DMS79 treated with DMSO at 0.1 percent for 48 hours (cell line): Measurements from ENCODE around the gene SEC24B.
"Not testable (repeated sequence)": the region's sequence is repeated elsewhere in the genome, so short reads cannot be mapped to it uniquely, and the experiment has no call there.

ENCODE experiments used
- DNase-seq: peaks from one replicate; lab custom pipeline; 2025; lab: John Stamatoyannopoulos, UW

SEC24B gene

DNA sequence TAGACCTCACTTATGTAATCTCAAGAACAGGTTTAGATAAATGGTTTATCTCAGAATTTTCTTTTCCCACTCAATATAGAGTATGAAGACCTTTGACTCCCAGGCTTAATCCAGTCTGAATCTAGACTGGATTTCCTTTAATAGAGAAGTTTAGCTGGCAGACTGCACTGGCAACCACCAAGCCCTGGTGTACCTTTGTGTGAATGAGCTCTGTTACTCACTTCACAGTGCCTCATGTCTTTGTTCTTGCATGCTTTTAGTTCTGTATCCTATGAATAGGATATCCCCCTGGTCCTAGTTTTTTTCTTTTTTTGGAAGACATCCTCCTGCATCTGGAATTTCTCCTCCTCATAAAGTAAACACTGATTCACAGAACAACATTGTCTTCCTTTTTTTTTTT lies 73.3 kb downstream of the SEC24B start:
- no peak for DNase-seq

DNA sequence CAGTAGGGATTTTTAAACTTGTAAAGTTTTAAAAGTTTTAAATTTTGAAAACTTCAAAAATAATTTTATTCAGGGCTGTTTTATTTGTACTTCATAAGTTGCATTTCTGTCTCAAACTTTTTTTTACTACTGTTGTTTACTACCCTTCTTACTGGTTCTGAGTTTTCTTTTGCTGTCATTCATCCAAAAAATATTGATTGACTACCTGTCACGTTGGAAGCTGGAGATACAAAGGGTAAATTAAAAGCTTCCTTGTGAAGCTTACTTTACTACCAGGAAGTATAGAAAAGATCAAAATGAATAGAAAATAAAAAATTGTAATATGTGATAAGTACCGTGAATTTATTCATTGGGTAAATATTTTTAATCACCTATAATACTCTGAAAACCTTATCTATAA lies 77.1 kb downstream of the SEC24B start:
- no peak for DNase-seq

DNA sequence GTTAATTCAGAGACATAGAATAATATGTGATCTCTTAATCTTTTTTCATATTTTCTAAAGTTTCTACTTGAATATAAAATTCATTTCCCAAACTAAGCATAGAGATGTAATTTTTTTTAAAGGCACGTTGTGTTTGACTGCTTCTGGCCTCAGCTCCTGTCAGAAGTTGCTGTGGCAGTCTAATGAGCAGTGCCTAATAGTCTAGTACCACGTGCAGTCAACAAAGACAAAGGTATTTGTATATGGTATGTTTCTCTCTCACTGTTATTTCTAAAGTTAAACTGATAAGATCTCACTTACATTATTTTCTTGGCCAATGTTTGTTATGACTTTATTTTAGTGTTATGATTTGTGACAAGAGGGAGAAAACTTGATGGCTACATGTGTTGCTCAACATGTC lies 77.8 kb downstream of the SEC24B start:
- DNase-seq: no peak

DNA sequence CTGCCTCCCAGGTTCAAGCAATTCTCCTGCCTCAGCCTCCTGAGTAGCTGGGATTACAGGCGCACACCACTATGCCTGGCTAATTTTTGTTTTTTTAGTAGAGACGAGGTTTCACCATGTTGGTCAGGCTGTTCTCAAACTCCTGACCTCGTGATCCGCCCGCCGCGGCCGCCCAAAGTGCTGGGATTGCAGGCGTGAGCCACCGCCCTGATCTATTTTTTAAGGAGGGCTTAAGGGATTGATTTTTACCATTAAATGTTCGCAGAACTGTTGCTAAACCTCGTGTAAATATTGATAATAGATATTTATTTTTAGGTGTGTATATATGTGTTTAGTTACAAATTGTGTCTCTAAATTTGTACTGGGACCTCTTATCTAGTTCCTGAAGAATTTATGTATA lies 79.8 kb downstream of the SEC24B start:
- not testable (repeated sequence) for DNase-seq

DNA sequence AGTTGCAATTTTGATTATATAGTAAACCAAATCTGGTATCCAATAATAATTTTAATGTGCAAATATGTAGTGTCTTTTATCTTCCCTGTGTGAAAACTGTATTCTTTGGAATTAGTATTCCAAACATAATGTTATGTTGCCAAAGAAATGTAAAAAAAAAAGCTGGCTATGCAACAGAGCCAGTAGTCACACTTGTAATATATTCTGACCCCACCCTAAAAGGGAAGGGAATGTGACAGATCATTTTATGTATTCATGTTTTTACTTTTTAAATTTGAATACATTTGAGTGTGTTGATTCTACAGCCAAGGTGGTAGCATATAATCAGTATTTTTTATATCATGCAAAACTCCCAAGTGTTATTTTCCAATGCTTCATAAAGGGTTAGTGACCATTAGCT lies 98.6 kb downstream of the SEC24B start:
- DNase-seq: no peak

DNA sequence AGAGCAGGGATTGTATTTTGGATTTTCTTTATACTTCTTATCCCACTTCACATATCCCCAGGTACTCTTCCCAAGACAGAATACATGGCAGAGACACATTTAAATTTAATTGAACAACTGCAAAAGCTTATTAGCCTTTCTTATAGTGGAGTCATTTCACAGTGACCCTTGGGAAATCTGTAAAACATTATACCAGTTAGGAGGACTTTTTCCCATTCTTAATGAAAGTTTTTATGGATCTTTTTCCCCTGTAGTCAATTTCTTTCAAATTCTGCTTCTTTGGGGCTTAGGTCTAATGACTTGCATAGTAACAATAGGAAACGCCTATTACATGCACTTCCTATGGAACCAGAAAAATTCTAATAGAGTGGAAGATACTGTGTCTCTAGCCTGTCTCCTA lies 111.8 kb downstream of the SEC24B start:
- no peak for DNase-seq

DNA sequence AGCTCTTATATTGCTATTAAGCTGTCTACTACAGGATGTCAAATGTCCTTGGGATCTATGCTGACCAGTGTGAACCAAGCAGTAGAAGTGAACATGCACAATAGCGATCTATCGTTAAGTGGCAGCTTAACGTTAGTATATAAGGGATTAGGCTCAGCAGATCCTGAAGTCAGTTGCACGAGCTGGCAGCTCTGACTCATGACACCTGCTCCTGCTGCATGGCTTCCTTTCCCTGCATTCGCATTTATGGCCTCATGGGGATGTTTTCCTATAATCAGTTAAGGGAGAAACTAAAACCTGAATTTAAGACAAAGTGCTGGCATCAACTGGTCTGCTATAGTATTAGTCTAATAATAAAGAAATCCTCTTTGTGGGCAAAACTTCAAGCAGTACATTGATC lies 113.8 kb downstream of the SEC24B start:
- no peak for DNase-seq

DNA sequence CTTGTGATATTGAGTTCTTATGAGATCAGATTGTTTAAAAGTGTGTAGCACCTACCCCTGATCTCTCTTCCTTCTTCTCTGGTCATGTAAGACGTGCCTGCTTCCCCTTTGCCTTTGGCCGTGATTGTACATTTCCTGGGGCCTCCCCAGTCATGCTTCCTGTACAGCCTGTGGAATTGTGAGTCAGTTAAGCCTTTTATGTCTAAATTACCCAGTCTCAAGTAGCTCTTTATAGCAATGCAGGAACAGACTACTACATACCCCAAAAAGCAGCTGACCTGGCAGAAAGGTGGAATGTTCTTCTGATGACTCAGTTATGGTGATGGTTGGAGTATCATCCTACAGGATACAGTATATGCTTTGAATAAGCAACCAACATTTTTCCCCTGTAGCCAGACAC lies 115.0 kb downstream of the SEC24B start:
- DNase-seq: no peak

DNA sequence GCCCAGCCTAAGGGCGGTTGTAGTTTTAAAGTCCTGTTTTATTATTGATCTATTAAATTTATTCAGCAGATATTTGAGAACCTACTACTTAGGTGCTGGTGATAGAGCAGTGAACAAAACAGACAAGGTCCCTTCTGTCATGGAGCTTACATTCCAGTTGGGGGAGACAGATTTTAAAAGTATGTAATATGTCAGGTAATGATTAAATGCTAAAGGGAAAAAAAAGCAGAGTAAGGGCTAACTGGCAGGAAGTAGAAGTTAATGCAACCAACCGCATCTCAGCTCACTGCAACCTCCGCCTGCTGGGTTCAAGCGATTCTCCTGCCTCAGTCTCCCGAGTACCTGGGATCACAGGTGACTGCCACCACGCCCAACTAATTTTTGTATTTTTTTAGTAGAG lies 118.6 kb downstream of the SEC24B start:
- DNase-seq: no peak

DNA sequence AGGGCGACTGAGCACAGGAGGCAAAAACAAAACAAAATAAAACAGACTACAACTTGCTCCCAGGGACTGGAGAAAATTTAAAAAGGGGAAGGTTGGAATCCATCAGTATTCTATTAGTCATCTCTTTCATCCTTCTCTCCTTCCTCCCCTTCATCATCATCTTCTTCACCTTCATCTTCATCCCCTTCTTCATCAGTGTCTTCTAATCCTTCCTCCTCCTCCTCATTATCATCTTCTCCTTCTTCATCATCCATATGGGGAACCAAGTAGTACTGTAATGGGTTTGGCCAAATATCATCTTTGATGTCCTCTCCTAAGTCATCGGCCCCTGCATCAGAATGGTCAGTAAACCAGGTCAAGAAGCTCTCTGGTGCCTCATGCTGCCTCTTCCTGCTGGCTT lies 119.5 kb downstream of the SEC24B start:
- no peak for DNase-seq

DNA sequence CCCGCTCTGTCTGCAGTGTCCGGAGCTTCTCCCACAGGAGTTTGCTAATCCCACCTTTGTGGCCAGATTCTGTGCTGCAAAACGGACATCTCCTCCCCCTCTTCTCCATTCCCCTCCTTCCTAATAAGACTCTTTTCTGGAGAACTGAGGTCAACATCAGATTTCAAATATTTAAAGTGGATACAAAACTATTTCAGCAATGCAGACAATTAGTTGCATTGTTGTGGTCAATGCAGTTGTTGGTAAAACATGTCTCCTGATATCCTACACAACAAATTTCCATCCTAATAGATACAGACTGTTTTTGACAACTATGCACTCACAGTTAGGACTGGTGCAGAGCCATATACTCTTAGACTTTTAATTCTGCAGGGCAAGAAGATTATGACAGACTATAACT lies 121.4 kb downstream of the SEC24B start:
- DNase-seq: no peak

DNA sequence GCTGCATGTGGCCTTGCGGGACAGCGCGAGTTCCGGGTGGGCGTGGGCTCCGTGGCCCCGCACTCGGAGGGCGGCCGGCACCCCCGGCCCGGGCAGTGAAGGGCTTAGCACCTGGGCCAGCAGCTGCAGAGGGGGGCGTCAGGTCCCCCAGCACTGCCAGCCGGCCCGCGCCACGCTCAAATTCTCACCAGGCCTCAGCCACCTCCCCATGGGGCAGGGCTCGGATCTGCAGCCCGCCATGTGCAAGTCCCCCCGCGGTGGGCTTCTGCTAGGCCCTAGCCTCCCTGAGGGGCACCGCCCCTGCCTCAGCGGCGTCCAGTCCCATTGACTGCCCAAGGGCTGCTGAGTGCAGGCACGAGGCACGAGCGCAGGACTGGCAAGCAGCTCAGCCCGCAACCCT lies 123.8 kb downstream of the SEC24B start:
- DNase-seq: no peak

DNA sequence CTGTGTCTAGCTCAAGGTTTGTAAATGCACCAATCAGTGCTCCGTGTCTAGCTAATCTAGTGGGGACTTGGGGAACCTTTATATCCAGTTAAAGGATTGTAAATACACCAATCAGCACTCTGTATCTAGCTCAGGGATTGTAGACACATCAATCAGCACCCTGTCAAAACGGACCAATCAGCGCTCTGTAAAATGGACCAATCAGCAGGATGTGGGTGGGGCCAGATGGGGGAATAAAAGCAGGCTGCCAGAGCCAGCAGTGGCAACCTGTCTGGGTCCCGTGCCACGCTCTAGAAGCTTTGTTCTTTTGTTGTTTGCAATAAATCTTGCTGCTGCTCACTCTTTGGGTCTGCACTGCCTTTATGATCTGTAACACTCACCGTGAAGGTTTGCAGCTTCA lies 124.5 kb downstream of the SEC24B start:
- DNase-seq: not testable (repeated sequence)

DNA sequence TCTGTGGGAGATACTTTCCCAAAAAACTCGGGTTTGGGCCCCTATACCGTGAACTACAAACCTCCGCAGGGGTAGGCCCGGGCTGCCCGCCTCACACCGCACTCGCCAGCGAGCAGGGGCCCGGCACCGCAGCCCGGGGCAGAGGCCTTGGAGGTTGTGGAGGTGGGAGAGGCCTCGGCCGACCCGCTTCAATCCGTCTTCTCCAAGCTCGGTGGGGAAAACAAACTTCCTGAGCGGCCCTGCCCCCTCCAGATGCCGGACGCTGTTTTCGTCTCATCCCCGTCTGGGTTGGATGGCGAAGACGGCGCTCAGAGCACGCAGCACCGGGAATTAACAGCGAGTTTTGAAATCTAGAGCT lies 126.0 kb downstream of the SEC24B start:
- no peak for DNase-seq

DNA sequence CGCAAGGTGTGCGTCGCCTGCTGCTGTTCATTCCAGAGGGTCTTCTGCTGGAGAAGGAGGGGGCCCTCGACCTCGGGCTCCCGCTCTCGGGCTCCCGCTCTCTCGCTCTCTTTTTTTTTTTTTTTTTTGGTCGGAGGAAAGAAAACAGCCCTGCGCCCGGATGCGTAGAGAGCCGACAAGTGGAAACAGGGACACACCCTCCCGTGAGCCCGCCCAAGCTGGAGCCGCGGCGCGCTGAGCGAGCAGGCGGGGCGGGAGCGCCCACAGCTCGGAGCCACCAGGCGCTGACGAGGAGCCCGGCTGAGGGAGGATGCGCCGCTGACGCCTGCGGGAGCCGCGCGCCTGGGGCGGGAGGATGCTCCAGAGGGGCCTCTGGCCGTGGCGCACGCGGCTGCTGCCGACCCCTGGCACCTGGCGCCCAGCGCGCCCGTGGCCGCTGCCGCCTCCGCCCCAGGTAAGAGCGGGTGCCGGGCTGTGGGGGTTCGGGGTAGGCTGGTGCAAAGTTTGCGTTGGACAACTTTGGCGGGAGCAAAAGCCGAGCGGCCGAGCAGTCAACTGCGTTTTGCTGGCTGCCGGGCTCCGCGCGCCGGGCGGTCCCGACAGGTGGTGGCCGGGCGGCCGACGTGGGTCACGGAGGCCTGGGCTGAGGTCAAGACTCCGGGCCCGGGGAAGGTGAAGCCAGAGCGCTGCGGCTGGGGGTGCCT lies 126.5 kb downstream of the SEC24B start, which contains the start of gene MCUB:
Gene MCUB (plus strand): TSS at position 264 of the 704 bp plus-strand sequence. CDS start 92 bp downstream, at position 356.
- peak; percentile 57 for DNase-seq

DNA sequence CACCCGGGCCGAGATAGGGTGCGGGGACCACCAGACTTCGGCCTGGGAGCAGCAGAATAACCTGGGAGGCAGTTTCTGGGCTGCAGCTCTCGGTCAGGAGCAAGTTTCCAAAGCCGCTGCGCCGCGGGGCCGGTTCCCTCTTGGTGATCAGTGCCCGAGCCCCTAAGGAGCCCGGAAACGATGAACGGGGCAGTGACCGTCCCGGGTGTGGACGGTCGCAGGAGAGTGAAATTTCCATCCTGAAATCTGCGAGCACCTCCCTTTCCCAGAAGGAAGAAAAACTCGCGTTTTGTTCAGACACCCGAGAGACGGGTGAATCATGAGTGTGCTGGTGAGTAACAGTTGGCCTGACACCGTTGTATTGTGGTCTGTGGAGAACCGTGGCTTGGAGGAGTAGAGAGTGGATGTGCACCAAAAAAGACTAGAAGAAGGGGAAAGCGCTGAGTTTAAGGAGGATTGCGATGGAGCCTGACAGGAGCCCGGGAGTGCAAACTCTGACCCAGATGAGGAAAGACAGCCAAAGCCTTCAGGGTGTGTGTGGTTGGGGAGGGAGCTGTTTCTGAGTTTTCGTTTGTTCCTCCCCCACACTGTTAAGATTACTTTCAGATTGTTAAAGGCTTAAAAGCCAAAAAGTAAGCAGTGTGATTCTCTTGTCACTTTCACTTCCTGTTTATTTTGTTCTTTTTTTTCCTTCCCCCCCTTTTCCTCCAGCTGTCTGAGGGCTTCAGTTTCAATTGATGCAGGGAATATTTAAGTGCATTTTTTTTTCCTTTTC lies 127.3 kb downstream of the SEC24B start:
- DNase-seq: peak; percentile 18

DNA sequence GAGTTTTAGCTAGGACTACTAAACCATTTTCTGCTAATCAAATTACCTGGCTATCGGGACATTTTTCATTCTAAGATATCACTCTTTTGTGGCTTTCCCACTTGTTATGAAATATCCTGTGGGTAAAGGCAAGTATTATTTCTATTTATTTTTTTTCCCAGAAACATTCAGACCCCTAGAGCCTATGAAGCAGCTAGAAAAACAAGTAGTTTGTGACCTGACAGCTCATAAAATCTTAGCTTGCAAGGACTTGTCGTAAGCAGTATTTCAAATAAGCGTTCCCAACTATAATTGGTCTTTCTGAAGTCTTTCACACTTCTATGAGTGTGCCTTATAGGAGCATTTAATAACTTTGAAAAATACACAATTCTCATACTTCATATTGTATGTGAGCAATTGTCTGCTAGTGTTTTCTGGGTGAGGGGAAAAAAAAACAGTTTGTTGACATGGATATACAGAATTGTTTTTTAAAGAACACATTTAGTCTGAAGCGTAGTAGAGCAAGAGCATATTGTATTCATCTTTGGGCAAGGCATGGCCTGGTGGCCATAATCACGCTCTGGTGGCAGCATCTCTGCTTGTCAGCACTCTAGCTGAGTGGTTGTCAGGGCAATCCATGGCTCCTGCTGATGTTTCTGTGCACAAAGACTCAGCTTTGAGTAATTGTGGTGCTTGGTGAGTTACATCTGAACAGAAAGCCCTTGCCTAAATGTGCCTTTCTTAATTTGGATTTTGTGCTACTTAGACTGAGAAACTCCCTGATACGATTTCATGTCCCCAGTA lies 129.0 kb downstream of the SEC24B start:
- DNase-seq: peak; percentile 28

DNA sequence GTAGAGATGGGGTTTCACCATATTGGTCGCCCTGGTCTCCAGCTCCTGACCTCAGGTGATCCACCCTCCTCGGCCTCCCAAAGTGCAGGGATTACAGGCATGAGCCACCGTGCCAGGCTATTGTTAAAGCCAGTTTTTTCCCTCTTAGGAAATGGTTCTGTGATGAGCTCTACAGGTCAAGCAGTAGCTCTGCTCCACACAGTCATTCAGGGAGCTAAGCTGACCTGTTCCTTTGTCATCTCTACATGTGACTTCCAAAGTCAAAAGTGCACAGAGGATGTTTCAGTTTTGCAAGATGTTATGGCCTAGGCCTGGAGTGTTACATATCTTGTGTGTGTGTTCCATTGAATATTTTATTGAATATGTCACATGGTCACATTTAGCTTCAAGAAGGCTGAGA lies 137.9 kb downstream of the SEC24B start:
- DNase-seq: no peak

DNA sequence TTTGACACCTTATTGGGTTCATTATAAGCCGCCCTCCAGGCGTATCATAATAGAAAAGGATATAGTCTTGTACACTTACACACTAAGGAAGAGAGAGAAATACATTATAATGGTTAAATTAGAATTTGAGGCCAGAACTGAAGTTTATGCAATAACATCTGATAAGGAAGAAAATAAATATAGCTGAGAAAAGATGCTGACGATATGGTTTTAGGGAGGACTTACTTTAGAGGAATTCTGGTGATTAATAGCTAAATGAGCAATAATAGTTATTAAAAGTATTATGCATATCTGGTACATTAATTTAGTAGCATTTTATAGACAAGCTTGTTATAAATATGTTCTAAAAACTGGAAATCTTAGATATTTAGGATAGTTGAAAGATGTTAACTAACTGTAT lies 138.5 kb downstream of the SEC24B start:
- DNase-seq: no peak

DNA sequence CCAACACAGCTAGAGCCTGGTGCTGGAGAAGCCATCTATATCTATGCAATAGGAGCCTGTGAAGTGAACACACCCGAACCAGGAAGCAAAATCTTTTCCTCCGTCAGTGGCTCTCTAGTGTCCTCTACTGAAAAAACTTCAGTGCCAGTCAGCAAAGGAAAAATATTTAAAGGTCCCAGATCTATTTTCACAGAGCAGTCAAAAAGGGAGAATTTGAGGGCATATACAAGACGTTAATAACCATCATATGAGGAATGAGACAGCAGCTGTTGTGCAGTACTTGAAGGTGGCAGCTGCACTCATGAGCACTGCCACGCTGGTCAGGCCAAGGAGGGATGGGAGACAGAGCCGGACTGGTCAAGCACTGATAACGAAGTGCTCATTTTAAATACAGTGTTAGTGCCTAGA lies 140.8 kb downstream of the SEC24B start:
- no peak for DNase-seq

DNA sequence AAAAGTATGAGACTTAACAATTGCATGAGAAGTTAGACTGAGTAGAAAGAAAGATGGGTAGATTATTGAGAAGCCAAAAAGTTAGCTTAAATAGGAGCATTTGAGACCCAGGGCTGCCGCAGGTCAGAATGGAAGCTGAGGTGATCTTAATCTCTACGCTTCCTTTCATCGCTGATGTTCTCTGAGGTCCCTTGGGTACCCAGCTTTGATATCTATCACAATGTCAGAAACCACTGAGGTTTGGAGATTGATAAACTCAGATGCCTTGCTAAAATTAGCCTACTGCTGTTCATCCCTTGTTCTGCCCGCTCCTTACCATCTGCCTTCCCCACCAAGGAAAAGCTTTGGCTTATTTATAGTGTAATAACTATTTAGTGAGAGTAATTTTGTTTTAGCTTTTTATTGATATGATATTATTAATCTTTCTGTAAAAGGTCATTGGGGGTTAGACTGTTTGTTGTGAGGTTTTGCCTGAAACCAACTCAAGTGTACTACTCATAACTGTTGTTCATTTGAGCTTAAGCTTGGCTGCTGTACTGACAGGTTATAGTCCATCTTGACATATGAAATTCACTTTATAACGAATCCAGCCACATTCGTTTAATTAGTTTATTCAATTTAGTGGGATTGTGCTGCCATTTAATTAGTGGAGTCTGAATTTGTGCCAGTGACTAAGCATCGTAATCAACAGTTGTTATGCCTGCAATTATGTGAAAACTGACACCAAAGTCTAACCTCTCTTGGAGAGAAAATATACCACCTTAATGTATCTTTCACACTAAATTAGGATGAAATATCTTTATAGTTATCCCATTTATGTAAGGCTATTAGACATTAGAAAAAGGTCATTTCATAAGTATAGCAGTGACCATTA lies 141.6 kb downstream of the SEC24B start:
- no peak for DNase-seq

DNA sequence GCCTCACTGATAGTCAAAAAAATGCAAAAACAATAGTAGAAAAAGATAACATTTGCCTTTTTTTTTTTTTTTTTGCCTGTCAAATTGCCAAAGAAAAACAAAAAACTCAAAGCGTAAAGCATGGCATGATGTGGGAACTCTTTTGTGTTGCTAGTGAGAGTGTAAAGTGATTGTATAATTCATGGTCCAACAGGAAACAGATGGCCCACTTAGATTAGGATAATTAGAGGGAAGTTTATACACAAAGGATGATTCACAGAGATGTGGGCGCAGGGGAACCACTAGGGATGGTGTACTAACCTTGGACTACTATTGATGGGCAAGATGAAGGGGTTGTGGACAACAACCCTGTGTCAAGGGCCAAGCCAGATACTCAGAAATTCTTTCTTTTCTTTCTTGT lies 142.8 kb downstream of the SEC24B start:
- no peak for DNase-seq
